HG03060 (cell line): ENCODE measurements around the gene GAS7.
A peak's percentile ranks its signal among the peaks of the same experiment; 100 is the strongest.
"Not testable (repeated sequence)": the region's sequence is repeated elsewhere in the genome, so short reads cannot be mapped to it uniquely, and the experiment has no call there.

Experiments used
- ATAC-seq: cut with Tn5 transposase; IDR thresholded peaks from one replicate; pipeline ENCODE4 v1.9.1; 2021; ENCODE audit warnings: low read depth, moderate number of reproducible peaks; ENCODE audit not compliant: unreplicated experiment

Gene GAS7

DNA sequence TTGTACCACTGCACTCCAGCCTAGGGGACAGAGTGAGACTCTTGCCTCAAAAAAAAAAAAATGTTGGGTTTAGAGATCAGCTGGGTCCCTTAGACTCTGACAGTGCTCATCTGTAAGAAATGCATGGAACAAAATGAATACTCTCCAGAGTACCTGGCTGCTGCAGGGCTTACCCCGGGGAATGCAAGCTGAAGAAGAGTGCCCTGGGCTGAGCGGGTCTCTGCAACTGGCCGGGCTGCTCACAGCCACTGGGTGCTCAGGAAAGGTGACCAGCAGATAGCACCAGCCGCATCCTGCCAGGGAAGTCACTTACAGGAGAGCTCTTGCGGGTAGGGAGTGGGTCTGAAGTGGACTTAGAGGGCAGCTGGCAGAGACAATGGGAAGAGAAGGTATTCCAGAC lies 82.1 kb downstream of the GAS7 start:
- ATAC-seq: no peak

DNA sequence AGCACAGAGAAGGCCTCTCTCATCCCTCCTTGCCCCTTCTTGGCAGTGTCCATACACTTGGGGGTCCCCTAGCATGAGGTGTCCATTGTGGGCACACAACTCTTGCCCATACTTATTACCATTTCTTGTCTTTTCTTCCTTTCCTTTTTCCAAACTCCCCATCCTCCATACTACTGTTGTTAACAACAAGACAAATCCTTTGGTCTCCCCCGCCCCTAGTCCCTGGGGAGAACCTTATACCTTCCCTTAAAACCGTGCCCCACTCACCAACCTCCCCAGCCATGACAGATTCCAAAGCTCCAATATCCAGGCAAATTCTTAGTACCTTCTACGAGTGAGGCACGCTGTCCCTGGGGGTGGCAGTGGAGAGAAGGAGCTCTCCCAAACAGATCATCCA lies 82.9 kb downstream of the GAS7 start:
- ATAC-seq: no peak

DNA sequence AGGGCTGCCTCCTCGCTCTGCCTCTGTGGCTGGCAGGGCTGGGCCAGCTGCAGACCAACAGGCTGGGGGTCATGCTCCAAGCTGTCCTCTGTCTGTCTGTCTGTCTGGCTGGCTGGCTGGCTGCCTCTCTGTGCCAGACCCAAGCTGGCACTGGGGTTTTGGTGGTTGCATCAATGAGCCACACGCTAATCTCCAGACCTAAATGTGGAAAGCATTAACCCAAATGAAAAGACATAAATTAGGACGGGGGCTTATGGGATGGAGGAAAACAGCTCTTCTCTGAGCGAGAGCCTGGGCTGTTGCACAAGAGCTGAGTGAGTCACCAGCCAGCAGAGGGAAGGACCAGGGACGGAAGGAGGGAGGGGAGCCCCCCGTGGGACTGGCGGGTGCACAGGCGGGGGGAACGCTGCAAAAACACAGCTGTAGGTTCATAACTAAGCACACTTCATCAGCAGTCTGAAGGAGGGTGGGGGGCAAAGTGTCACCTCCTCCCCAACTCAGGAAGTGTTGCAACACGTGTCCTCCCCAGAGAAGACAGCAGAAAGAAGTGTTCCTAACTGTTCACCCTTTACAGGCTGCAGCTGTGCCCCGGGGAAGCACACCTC lies 83.4 kb downstream of the GAS7 start:
- ATAC-seq: peak; percentile 33

DNA sequence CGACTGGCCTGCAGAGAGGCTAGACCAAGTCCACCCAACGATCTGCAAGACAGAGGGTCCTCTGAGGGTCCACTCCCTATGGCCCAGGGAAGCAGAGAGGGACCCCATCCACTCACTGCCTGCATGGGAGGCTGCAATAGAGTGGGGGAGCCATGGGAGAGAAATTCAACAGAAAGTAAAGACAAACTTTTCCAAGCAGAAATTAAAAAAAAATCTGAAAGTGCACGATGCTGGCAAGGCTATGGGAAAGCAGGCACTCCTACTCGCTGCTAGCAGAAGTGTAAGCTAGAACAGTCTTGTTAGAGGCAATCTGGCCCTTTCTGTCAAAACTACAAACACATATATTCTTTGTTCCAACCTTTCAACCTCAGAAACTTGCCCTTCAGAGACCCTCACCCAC lies 85.4 kb downstream of the GAS7 start:
- no peak for ATAC-seq

DNA sequence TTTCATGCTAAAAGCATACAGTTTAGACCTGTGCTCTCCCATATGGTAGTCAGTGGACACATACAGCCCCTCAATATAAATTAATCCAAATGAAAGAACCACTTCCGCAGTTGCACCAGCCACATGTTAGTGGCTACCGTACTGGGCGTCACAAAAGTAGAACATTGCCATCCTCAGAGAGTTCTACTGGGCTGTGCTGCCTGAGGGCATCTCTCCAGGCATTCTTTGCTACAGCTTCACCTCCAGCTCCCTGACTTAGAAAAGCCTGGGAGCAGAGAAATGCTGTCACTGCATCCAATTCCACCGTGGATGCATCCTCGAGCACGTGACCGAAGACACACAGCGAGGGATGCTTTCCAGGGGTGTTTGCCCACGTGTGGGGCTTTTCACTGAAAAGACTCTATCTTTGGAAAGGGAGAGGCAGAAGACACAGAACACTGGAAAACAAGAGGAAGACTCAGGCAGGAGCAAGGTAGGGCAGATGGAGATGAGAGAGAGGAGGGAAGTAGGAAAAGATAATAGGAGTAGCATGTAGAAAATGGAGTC lies 86.4 kb downstream of the GAS7 start:
- ATAC-seq: no peak

DNA sequence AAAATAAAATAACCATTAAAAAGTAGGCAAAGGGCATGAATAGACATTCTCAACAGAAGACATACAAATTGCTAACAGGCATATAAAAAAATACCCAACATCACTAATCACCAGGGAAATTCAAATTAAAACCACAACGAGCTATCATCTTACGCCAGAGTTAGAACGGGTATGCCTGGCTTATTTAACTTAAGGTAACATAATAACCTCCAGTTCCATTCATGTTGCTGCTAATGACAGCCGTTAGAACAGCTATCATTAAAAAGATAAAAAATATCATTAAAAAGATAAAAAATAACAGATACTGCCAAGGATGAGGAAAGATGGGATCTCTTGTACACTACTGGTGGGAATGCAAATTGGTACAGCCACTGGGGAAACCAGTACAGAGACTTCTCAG lies 89.3 kb downstream of the GAS7 start:
- no peak for ATAC-seq

DNA sequence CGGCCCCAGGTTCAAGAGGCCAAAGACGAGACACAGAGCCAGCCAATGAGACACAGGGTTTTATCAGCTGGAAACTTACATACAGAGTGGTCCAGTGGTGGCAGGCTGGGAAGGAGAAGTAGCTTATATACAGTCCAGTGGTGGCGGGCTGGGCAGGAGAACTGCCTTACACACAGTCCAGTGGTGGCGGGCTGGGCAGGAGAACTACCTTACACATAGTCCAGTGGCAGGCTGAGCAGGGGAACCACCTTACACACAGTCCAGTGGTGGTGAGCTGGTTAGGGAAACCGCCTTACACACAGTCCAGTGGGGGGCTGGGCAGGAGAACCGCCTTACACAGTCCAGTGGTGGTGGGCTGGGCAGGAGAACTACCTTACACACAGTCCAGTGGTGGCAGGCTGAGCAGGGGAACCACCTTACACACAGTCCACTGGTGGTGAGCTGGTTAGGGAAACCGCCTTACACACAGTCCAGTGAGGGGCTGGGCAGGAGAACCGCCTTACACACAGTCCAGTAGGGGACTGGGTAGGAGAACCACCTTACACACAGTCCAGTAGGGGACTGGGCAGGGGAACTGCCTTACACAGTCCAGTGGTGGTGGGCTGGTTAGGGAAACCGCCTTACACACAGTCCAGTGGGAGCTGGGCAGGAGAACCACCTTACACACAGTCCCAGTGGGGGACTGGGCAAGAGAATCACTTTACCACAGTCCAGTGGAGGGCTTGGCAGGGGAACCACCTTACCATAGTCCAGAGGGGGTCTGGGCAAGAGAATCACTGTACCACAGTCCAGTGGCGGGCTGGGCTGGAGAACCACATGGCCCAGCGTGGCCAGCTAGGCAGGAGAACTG lies 90.9 kb downstream of the GAS7 start:
- ATAC-seq: no peak

DNA sequence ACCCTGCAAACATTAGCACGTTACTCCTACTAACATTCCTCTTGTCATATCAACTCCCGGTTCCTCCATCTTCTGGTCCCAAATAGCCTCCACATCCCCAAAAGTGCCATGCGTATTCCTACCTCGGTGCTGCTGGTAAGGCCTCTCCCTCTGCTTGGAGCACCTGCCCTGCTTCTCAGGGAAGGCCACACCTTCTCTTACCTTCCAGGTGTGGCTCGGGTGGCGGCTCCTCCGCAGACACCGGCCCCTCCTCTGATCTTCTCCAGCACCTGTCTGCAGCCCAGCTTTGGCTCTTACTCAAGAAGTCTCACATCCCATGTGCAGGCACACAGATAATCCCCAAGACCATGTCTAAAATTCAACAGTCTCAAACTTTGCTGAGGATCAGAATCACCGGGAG lies 92.3 kb downstream of the GAS7 start:
- no peak for ATAC-seq

DNA sequence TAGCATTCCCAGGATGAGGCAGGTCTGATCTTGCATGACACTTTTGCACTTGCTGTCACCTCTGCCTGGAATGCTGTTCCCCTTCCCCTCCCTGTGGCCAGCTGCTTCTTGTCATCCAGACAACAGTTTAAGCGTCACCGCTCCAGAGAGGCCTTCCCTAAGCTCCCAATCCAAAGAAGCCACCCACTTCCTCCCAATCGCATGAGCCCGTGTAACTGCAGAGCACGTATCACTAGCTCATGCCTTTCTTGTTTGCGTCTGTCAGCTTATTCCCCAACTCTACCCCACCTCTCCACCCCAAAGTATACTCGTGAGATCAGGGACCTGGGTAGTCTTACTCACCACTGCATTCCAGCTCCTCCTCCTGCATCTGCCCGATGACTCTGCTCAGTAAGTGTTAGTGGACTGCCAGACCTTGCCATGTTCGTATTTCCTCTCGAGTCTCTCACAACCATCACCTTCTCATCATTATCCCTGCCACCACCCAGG lies 92.8 kb downstream of the GAS7 start:
- no peak for ATAC-seq

DNA sequence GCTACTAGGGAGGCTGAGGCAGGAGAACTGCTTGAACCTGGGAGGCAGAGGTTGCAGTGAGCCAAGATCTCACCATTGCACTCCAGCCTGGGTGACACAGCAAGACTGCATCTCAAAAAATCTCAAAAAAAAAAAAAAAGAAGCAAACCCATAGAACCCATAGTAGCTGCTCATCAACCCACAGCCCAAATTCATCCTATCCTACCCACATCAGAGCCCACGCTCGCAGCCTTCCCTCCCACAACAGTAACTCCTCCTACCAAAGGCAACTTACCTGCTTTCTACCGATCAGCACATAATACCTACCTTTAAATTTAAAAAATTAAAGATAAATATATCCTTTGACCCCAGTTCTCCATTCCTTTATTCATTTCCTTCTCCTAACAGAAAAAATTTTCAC lies 94.7 kb downstream of the GAS7 start:
- ATAC-seq: no peak

DNA sequence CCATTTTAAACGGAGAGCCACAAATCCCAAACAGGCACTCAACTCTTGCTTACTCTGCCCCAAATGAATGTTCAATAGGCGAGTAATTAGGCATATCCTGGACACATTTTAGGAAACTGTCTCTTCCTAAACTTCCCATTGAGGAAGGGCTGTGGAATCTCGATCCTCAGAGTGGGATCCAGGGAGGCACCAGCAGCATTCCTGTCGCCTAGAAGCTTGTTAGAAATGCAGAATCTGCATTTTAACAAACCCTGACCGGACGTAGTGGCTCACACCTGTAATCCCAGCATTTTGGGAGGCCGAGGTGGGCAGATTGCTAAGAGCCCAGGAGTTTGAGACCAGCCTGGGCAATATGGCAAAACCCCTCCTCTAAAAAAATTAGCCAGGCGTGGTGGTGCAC lies 95.6 kb downstream of the GAS7 start:
- no peak for ATAC-seq

DNA sequence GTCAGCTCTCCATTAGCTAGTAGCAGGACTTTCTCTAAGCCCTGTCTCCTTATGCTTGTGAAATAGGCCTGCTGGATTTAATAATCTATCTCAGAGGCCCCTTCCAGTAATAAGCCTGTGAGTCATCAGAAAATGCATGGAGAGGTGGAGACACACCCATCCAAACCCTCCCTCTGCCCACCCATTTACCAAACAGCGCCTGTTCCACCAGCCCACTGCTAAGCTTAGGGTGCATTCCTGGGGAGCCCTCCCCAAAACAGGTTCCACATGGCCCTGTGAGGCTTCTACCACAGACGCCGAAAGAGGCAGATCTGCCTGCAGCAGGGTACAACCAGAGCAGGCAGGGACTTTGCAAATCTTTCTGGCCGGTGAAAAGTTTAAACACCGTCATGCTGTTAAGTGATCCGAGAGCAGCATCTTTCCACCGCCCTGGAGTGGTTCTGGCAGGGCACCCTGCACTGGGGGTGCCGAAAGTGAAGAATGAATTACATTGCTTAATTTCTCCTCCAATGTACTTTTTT lies 99.3 kb downstream of the GAS7 start:
- ATAC-seq: no peak

DNA sequence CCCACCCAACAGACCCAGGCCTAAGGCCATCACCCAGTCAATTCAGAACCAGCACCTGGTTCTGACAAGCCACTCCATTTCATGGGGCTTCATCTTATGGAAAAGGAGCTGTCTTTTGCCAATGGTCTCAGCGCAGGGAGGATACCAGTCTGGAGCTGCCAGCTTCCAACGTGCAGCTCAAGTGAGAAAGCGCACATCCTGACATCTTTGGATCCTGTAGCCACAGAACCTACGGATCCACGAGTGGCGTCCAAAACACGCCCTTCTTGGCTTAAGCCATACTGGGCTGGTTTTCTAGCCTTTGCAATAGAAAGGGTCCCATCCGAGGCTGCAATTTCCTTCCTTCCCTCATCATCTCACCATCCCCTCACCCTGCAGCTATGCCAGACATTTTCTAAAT lies 101.8 kb downstream of the GAS7 start:
- ATAC-seq: no peak

DNA sequence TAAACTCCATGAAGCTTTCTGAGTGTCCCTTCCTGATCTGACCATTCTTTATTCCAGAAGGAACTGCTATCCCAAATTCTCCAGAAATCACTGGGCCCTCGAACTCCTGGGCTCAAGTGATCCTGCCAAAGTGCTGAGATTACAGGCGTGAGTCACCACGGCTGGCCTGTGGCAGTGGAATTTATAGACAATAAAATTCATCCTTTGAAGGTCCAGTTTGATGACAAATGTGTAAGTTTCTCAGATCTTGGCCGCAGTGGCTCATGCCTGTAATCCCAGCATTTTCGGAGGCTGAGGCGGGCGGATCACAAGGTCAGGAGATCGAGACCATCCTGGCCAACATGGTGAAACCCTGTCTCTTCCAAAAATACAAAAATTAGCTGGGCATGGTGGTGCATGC lies 103.1 kb downstream of the GAS7 start:
- not testable (repeated sequence) for ATAC-seq

DNA sequence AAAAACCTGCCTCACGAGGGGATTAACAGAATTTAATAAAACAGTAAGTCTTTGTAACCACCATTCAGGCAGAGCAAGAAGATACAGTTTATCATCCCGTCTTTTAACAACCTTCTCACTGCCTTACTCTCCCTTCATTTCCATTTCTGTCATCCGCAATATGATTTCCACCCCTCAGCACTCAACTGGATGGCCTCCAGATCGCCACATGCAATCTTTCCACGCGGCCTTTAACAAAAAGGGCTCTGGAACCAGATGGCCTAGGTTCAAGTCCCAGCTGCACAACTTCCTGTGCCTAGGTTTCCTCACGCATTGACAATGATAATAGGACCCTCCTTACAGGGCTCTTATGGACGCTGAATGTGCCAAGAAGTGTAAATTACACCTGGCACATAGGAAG lies 103.6 kb downstream of the GAS7 start:
- no peak for ATAC-seq

DNA sequence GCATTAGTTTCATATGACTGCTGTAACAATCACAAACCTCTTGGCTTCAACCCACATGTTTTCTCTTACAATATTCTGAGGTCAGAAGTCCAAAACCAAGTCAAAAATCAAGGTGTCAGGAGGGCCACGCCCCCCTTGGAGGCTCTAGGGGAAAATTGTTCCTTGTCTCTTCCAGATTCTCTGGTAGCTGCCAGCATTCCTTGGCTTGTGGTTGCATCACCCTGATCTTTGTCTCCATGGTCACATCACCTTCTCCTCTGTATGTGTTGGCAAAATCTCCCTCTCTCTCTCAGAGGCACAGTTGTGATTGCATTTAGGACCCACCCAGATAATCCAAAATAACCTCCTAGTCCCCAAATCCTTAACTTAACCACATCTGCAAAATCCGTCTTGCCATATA lies 105.8 kb downstream of the GAS7 start:
- no peak for ATAC-seq

DNA sequence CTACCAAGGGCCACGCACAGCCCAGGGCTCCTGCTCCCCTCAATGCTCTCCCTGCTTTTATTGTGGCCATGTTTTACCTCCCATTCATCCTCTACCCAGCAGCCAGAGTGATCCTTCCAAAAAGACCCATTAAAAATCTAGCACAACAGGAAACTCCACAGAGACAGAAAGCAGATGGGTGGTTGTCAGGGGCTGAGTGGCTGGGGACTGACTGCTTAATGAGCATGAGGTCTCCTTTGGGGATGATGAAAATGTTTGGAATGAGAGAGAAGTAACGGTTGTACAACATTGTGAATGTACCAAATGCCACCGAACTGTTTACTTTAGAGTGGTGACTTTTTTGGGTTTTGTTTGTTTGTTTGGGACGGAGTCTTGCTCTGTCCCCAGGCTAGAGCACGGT lies 107.4 kb downstream of the GAS7 start:
- ATAC-seq: no peak

DNA sequence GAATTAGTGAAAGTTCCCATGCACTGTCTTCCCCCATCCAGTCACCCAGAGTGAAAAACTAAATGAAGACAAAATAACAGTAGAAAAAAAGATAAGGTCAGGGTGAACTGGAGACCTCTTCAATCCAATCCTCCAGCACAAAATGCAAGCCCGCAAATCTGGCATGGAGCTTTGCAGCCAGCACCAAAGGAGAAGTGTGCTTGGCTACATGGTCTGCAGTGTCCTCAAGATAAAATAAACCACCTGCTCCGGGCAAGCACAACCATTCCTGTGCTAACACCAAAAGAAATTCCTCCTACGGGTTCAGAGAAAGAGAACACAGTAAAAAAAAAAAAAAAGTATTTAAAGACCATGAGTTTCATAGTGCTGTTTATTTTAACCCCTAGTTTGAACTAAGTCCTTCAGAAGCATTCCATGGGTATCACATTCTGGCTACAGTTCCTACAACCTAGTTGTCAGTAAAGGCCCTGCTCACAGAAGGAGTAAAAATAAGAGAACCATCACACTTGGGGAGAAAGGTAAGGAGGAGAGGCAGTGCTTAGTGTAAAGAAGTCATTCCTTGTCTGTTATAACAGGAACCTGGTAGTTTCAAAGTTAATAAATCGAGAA lies 109.1 kb downstream of the GAS7 start:
- no peak for ATAC-seq

DNA sequence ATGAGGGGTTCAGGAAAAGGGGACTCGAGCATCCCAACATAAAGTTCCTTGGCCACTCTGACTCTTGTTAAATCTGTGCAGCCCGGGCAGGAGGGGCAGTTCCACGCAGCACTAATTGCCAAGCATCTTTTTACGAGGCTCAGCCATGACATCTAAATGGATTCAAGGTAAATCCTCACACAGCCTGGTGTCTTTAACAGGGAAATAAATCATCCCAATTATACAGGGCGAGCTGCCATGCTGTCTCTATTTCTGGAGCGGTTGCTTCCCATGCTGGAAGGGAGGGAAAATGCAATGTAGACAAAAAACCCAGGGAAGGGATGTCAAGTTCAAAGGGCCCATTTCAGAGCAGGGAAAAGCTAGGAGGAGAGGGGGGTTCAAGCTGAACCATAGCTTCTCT lies 110.0 kb downstream of the GAS7 start:
- no peak for ATAC-seq

DNA sequence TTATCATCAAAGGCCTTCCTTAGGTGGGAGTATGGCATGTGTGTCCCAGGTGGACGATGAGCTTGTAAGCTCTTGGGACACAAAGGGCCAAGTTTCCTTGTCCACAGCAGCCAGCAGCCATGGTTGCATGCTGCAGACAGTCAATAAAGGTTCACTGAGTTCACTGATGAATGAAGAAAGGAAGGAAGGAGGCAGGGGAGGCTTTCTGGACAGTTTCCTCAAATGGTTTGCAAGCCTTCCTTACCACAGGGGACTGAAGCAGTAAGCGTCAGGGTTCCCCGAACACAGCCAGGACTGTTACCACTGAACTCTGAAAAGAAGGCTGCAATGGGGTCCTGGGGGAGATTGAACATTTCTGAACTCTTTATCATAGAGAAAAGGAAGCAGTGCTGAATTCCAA lies 111.1 kb downstream of the GAS7 start:
- no peak for ATAC-seq

DNA sequence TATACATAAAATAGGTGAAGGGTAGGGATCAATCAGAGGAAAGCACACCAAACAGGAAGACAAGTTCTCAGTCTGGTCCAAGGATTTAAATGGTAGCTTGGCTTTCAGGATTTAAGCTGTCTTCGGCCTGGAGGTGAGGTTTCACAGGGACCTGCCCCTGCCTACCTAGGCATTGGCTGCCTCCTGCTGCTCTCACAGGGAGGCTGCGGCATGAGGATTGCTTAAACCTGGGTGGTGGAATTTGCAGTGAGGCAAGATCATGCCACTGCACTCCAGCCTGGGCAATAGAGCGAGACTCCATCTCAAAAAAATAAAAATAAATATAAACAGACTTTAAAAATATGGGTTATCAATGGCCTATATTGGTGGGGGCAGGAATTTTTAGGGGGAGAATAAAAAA lies 114.5 kb downstream of the GAS7 start:
- no peak for ATAC-seq
